MM.1S (cell line): ENCODE data around the gene MICAL2.

Experiments
- DNase-seq: peaks from one replicate; pipeline ENCODE4 v3.0.0-alpha.2; 2015
- H2AFZ ChIP-seq: fragments of 300-600 bp; sonication (generic); 2 replicates; pipeline ENCODE4 v1.6.0; 2016; ENCODE audit warnings: antibody characterized with exemption, low read length
- H3F3A ChIP-seq: fragments of 300-600 bp; sonication (generic); 2 replicates; pipeline ENCODE4 v1.6.1; 2016; ENCODE audit warnings: mild to moderate bottlenecking, antibody characterized with exemption, low read length, moderate library complexity, mixed read lengths; ENCODE audit not compliant: insufficient read depth
- H3K27ac ChIP-seq: fragments of 300-600 bp; sonication (generic); 2 replicates; pipeline ENCODE4 v1.5.1; 2016; ENCODE audit warnings: mild to moderate bottlenecking, low read length
- H3K27me3 ChIP-seq: fragments of 300-600 bp; sonication (generic); replicated peaks from 2 replicates; pipeline ENCODE4 v1.6.0; 2016; ENCODE audit warnings: low read length; ENCODE audit not compliant: insufficient read depth
- H3K36me3 ChIP-seq: fragments of 300-600 bp; sonication (generic); replicated peaks from 2 replicates; pipeline ENCODE4 v1.6.1; 2016; ENCODE audit warnings: mild to moderate bottlenecking, low read length, mixed read lengths; ENCODE audit not compliant: insufficient read depth
- H3K4me1 ChIP-seq: fragments of 300-600 bp; sonication (generic); 2 replicates; pipeline ENCODE4 v1.6.1; 2016; ENCODE audit warnings: low read length, mixed read lengths
- H3K4me2 ChIP-seq: fragments of 300-600 bp; sonication (generic); 2 replicates; pipeline ENCODE4 v1.6.0; 2016; ENCODE audit warnings: low read depth, low read length
- H3K4me3 ChIP-seq: fragments of 300-600 bp; sonication (generic); 2 replicates; pipeline ENCODE4 v1.5.1; 2016; ENCODE audit warnings: low read length, mixed read lengths
- H3K79me2 ChIP-seq: fragments of 300-600 bp; sonication (generic); 2 replicates; pipeline ENCODE4 v1.6.1; 2016; ENCODE audit warnings: mixed run types, low read length, mixed read lengths
- H3K9ac ChIP-seq: fragments of 300-600 bp; sonication (generic); 2 replicates; pipeline ENCODE4 v1.6.1; 2016; ENCODE audit warnings: low read length, mixed read lengths
- H3K9me2 ChIP-seq: fragments of 300-600 bp; sonication (generic); replicated peaks from 2 replicates; pipeline ENCODE4 v1.6.1; 2016; ENCODE audit warnings: mild to moderate bottlenecking, low read length, mixed read lengths; ENCODE audit not compliant: insufficient read depth
- H3K9me3 ChIP-seq: fragments of 300-600 bp; sonication (generic); replicated peaks from 2 replicates; pipeline ENCODE4 v1.6.1; 2016; ENCODE audit warnings: mild to moderate bottlenecking, low read length, mixed read lengths; ENCODE audit not compliant: insufficient read depth
- H4K20me1 ChIP-seq: fragments of 300-600 bp; sonication (generic); 2 replicates; pipeline ENCODE4 v1.6.1; 2016; ENCODE audit warnings: mild to moderate bottlenecking, low read length, moderate library complexity, mixed read lengths; ENCODE audit not compliant: insufficient read depth
- EZH2 ChIP-seq: fragments of 300-600 bp; sonication (generic); optimal IDR thresholded peaks from 2 replicates; pipeline ENCODE3; 2017; ENCODE audit warnings: low read depth, mild to moderate bottlenecking, antibody characterized with exemption, low read length, mixed read lengths
- EZH2phosphoT487 ChIP-seq: fragments of 300-600 bp; sonication (generic); IDR thresholded peaks from 2 replicates; pipeline ENCODE4 v1.6.1; 2018; ENCODE audit warnings: antibody characterized with exemption, low read length
- TF ChIP-seq, protein P1 (sequence below): fragments of 300-600 bp; sonication (generic); IDR thresholded peaks from 2 replicates; pipeline ENCODE4 v1.5.1; 2016; ENCODE audit warnings: antibody characterized with exemption, low read length, mixed read lengths

The MICAL2 gene

DNA sequence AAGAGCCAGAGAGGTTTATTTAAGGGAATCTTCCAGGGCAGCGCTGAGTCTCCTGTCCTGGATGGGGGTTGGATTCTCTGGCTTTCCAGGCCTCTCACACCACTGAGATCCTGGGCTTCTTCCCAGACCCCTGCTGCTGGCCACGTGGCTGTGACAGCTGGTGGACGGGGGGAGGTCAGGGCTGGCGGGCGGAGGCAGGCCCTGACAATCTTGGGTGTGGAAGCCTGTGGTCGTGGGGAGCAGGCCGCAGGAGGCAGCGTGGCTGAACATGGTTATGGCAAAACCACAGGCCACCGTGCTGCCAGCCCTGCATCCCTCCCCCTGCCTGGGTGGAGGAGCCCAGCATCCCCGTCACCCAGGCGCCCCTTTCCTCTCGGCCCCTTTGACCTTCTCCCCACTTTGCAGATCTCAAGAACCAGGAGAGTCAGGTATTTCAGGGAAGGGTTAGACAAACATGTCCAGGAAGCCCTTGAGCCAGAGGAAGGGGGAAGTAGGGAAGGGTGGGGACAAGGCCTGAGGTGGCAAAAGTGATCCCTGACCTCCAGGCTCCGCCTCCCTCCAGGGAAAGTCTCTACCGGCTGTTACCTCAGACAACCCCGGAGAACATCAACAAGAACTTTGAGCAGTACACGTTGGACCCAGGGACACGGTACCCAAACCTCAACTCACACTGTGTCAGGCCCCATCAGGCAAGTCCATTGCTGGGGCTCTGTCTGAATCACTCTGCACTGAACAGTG lies 111.8 kb downstream of the MICAL2 start:
- H3K79me2 ChIP-seq: no peaks in the 10 kb centered on the region
- H3K9ac ChIP-seq: no peak overlapping the region
- H3F3A ChIP-seq: no peaks in the 10 kb centered on the region

DNA sequence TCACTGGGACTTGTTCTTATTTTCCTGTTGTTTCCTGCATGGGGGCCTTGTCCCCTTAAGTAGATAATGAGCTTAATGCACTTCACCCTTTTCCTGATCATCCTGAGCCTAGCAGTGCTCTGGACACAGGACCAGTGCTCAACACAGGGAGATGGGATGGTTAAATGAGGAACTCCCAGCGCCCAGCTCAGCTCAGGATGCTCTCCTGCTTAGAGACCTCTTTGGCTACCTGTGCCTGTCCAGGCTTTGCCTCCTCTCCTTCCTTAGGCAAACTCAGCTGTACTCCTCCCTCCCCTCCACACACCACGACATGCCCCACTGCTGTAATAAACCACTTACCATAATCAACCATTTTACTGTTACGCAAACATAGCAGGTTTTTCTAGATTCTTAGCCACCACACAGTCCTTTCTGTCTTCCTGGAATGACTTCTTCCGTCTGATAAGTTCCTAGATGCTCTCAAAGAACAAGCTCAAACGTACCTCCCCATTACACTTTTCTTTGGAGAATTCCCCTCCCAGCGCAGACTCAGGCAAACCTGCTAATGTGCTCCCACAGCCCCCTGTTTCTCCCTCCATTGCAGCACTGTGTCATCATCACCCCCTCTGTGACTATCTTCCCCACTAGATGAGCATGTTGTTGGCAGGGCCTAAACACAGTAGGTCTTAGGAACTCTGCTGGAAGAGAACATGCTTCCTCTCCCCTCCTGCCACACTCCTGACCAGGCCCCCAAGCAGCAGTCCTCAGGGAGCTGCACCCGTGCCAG lies 113.6 kb downstream of the MICAL2 start:
- H3K27ac ChIP-seq: peak overlapping the region; percentile 82
- peaks cover 19% of the 10 kb centered on the region for H3K4me1 ChIP-seq
- peak overlapping the region; percentile 39 for H3K4me3 ChIP-seq
- H3K9ac ChIP-seq: peak overlapping the region; percentile 76
- H3K36me3 ChIP-seq: no peaks in the 10 kb centered on the region
- H2AFZ ChIP-seq: peak overlapping the region; percentile 6; the same call in 1 of the 2 replicates
- no peaks in the 10 kb centered on the region for H3K9me3 ChIP-seq
- TF ChIP-seq, protein P1, sequence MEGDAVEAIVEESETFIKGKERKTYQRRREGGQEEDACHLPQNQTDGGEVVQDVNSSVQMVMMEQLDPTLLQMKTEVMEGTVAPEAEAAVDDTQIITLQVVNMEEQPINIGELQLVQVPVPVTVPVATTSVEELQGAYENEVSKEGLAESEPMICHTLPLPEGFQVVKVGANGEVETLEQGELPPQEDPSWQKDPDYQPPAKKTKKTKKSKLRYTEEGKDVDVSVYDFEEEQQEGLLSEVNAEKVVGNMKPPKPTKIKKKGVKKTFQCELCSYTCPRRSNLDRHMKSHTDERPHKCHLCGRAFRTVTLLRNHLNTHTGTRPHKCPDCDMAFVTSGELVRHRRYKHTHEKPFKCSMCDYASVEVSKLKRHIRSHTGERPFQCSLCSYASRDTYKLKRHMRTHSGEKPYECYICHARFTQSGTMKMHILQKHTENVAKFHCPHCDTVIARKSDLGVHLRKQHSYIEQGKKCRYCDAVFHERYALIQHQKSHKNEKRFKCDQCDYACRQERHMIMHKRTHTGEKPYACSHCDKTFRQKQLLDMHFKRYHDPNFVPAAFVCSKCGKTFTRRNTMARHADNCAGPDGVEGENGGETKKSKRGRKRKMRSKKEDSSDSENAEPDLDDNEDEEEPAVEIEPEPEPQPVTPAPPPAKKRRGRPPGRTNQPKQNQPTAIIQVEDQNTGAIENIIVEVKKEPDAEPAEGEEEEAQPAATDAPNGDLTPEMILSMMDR: no peak
- TF ChIP-seq EZH2 (no peak), EZH2phosphoT487 (no peak)
- H3K27me3 ChIP-seq: no peaks in the 10 kb centered on the region
- H3F3A ChIP-seq: no peaks in the 10 kb centered on the region
- no peaks in the 10 kb centered on the region for H3K9me2 ChIP-seq
- peak overlapping the region; percentile 68 for H3K4me2 ChIP-seq
- H4K20me1 ChIP-seq: no peaks in the 10 kb centered on the region
- no peak for DNase-seq
- H3K79me2 ChIP-seq: no peaks in the 10 kb centered on the region

More for the DNA sequence above, 111.8 kb downstream of the MICAL2 start:
- TF ChIP-seq EZH2phosphoT487: no peak
- Histone ChIP-seq H3K9me2 (no peaks in the 10 kb centered on the region), H3K27ac (no peak overlapping the region), H3K27me3 (no peaks in the 10 kb centered on the region), H4K20me1 (no peaks in the 10 kb centered on the region), H2AFZ (no peak overlapping the region), H3K36me3 (no peaks in the 10 kb centered on the region), H3K4me3 (no peak overlapping the region), H3K4me1 (peaks cover 19% of the 10 kb centered on the region), H3K9me3 (no peaks in the 10 kb centered on the region), H3K4me2 (no peak overlapping the region)
- DNase-seq: no peak

DNA sequence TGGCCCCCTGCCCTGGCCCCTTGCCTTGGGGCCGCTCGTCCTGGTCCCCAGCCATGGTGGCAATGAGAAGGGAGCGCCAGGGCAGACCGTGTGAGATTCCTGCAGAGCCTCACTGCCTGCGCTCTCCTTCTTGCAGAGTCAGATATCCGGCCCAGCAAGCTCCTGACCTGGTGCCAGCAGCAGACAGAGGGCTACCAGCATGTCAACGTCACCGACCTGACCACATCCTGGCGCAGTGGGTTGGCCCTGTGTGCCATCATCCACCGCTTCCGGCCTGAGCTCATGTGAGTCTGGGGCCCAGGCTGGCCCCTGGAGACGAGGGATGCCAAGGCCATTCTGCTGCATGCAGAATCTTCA lies 114.1 kb downstream of the MICAL2 start:
- Histone ChIP-seq H4K20me1 (no peaks in the 10 kb centered on the region), H3F3A (no peaks in the 10 kb centered on the region), H3K9ac (peak overlapping the region; percentile 76), H3K27ac (peak overlapping the region; percentile 82), H3K4me1 (peaks cover 19% of the 10 kb centered on the region), H3K9me3 (no peaks in the 10 kb centered on the region), H3K36me3 (no peaks in the 10 kb centered on the region), H3K27me3 (no peaks in the 10 kb centered on the region), H3K9me2 (no peaks in the 10 kb centered on the region), H2AFZ (peak overlapping the region; percentile 6; the same call in 1 of the 2 replicates), H3K4me3 (peak overlapping the region; percentile 39), H3K4me2 (peak overlapping the region; percentile 68), H3K79me2 (no peaks in the 10 kb centered on the region)
- TF ChIP-seq, protein P1: no peak
- TF ChIP-seq EZH2phosphoT487: no peak
- TF ChIP-seq EZH2: no peak
- peak; percentile 90 for DNase-seq
